Loucy (cell line): ENCODE results near the gene CC2D2B.

Source experiments
- EZH2phosphoT487 ChIP-seq: fragments of 200-600 bp; IDR thresholded peaks from 2 replicates; pipeline ENCODE4 v1.6.1; 2018; ENCODE audit warnings: antibody characterized with exemption, mild to moderate bottlenecking, moderate library complexity, borderline replicate concordance
- TF ChIP-seq, protein P1 (sequence below): fragments of 200-600 bp; sonication (generic); conservative IDR thresholded peaks from 2 replicates; pipeline ENCODE4 v1.5.1; 2014; ENCODE audit warnings: mild to moderate bottlenecking, antibody characterized with exemption, low read length

DNA sequence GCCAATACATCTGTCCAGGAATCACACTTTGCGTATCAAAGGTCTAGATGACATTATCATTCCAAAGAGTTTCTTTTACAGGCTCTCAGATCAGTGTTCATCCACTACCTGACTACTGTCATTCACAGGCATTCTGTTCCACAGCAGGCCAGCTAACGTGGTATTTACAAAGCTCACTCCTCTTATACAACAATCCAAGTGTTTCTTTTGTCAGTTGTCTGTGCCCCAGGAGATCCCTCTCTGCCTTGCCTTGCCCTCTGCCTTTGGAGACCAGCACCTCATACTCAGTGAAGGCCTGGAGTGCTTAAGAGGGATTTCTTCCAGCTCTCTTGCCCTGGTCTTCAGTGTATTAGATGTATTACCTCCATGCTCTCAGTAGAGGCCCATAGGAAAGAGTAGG is 34.6 kb upstream of the CC2D2B start:
- TF ChIP-seq, protein P1, sequence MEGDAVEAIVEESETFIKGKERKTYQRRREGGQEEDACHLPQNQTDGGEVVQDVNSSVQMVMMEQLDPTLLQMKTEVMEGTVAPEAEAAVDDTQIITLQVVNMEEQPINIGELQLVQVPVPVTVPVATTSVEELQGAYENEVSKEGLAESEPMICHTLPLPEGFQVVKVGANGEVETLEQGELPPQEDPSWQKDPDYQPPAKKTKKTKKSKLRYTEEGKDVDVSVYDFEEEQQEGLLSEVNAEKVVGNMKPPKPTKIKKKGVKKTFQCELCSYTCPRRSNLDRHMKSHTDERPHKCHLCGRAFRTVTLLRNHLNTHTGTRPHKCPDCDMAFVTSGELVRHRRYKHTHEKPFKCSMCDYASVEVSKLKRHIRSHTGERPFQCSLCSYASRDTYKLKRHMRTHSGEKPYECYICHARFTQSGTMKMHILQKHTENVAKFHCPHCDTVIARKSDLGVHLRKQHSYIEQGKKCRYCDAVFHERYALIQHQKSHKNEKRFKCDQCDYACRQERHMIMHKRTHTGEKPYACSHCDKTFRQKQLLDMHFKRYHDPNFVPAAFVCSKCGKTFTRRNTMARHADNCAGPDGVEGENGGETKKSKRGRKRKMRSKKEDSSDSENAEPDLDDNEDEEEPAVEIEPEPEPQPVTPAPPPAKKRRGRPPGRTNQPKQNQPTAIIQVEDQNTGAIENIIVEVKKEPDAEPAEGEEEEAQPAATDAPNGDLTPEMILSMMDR = no peak
- TF ChIP-seq EZH2phosphoT487 = no peak
